HG03045 (cell line): Measurements from ENCODE around the gene GRM4.
"Not testable (repeated sequence)": the region's sequence is repeated elsewhere in the genome, so short reads cannot be mapped to it uniquely, and the experiment has no call there.

Experiments
- ATAC-seq: cut with Tn5 transposase; IDR thresholded peaks from one replicate; pipeline ENCODE4 v1.9.1; 2021; ENCODE audit warnings: mild to moderate bottlenecking, moderate library complexity; ENCODE audit not compliant: unreplicated experiment

GRM4 gene

GRCh38 chr6:34047913-34048867 is 97.7 kb downstream of the GRM4 start:
- ATAC-seq = no peak

GRCh38 chr6:34046617-34047016 is 99.3 kb downstream of the GRM4 start:
- no peak for ATAC-seq

- no peak for ATAC-seq
These were observed 100.1 kb downstream of the GRM4 start for GRCh38 chr6:34045771-34046170.

- no peak for ATAC-seq
These were observed 100.8 kb downstream of the GRM4 start for GRCh38 chr6:34044945-34045595.

- no peak for ATAC-seq
These were observed 102.5 kb downstream of the GRM4 start for GRCh38 chr6:34043359-34043758.

GRCh38 chr6:34041998-34042397 is 103.9 kb downstream of the GRM4 start:
- ATAC-seq = not testable (repeated sequence)

GRCh38 chr6:34041385-34041784 is 104.5 kb downstream of the GRM4 start:
- ATAC-seq = no peak

GRCh38 chr6:34039943-34040342 is 105.9 kb downstream of the GRM4 start:
- ATAC-seq = no peak

- no peak for ATAC-seq
These were observed 108.7 kb downstream of the GRM4 start for GRCh38 chr6:34037151-34037550.

GRCh38 chr6:34036357-34037069 is 109.4 kb downstream of the GRM4 start:
- ATAC-seq = no peak

GRCh38 chr6:34035704-34036356 is 110.1 kb downstream of the GRM4 start:
- no peak for ATAC-seq

- no peak for ATAC-seq
These were observed 110.7 kb downstream of the GRM4 start for GRCh38 chr6:34035161-34035560.

GRCh38 chr6:34032856-34033255 is 113.0 kb downstream of the GRM4 start:
- no peak for ATAC-seq

- ATAC-seq = no peak
These were observed 114.1 kb downstream of the GRM4 start for GRCh38 chr6:34031625-34032383.

- ATAC-seq = no peak
These were observed 114.9 kb downstream of the GRM4 start for GRCh38 chr6:34030831-34031624.

GRCh38 chr6:34029489-34030280 is 116.2 kb downstream of the GRM4 start:
- ATAC-seq = no peak

- no peak for ATAC-seq
These were observed 117.1 kb downstream of the GRM4 start for GRCh38 chr6:34028691-34029360.

- ATAC-seq = no peak
These were observed 117.9 kb downstream of the GRM4 start for GRCh38 chr6:34027939-34028441.
